GM12878 (cell line): ENCODE measurements around the gene C3AR1. TPM values are rescaled to one million over a fixed set of nuclear protein-coding genes. Genes with fewer than 3 reads are reported as not detected.

Experiments
- ATAC-seq: fragments of 200-7000 bp; cut with Tn5 transposase; 3 replicates; pipeline ENCODE4 v1.9.1; 2020; ENCODE audit warnings: mild to moderate bottlenecking, moderate library complexity
- BruUV-seq: library from RNA; stranded (reverse); fragments of 400-500 nt; replicated peaks from 2 replicates; lab custom pipeline; 2021; lab: Mats Ljungman, UMichigan
- CTCF ChIA-PET: fragments of 300-600 bp; sonication (Branson Sonifier 250); formaldehyde crosslinking; extraction: SDS; loops from one replicate; lab custom pipeline; 2021; ENCODE audit warnings: inconsistent platforms; lab: Yijun Ruan, JAX
- POLR2A ChIA-PET: fragments of 350-600 bp; formaldehyde crosslinking; extraction: SDS; loops from one replicate; lab custom pipeline; 2021; ENCODE audit warnings: inconsistent platforms; lab: Charles Lee
- RAD21 ChIA-PET: fragments of 300-600 bp; sonication (Branson Sonifier 250); formaldehyde crosslinking; loops from one replicate; lab custom pipeline; 2023; ENCODE audit warnings: antibody characterized with exemption; ENCODE audit not compliant: unreplicated experiment; lab: Charles Lee
- SMC1A ChIA-PET: fragments of 300-600 bp; sonication (Branson Sonifier 250); formaldehyde crosslinking; loops from one replicate; lab custom pipeline; 2023; ENCODE audit not compliant: unreplicated experiment, uncharacterized antibody; lab: Charles Lee
- DNase-seq: peaks from one replicate; pipeline ENCODE4 v3.0.0-alpha.2; 2011; ENCODE audit warnings: low read depth, low spot score
- FAIRE-seq: peaks from 3 replicates; lab custom pipeline; 2011; peaks lifted over from hg19 to GRCh38; lab: Jason Lieb, UNC
- H2AFZ ChIP-seq: 2 replicates; pipeline ENCODE4 v1.6.0; 2011; ENCODE audit warnings: low read depth, low read length, control low read depth; ENCODE audit not compliant: control insufficient read depth
- H3K27ac ChIP-seq: 2 replicates; pipeline ENCODE4 v1.5.1; 2011; ENCODE audit warnings: control low read depth; ENCODE audit not compliant: control insufficient read depth, insufficient read depth
- H3K27me3 ChIP-seq, 2 experiments: replicated peaks in 1 of 2; 2 replicates each; pipeline versions ENCODE4 v1.6.0 to v1.6.1; 2011; ENCODE audit warnings: low read length in 1 of 2; ENCODE audit not compliant: control insufficient read depth in 2 of 2, insufficient read depth in 2 of 2
- H3K36me3 ChIP-seq, 2 experiments: 2 replicates each; pipeline ENCODE4 v1.5.1; 2011; ENCODE audit warnings: low read length in 1 of 2; ENCODE audit not compliant: control insufficient read depth in 2 of 2, insufficient read depth in 2 of 2
- H3K4me1 ChIP-seq: 2 replicates; pipeline ENCODE4 v1.6.1; 2011; ENCODE audit warnings: mild to moderate bottlenecking, low read length, moderate library complexity, mixed read lengths; ENCODE audit not compliant: control insufficient read depth, insufficient read depth
- H3K4me2 ChIP-seq: 2 replicates; pipeline ENCODE4 v1.6.0; 2011; ENCODE audit warnings: control low read depth; ENCODE audit not compliant: control insufficient read depth, insufficient read depth
- H3K4me3 ChIP-seq: fragments of 200-600 bp; sonication (generic); 2 replicates; pipeline ENCODE4 v1.5.1; 2016
- H3K79me2 ChIP-seq: 2 replicates; pipeline ENCODE4 v1.6.0; 2011; ENCODE audit warnings: low read length; ENCODE audit not compliant: control insufficient read depth, insufficient read depth
- H3K9ac ChIP-seq: 2 replicates; pipeline ENCODE4 v1.8.0; 2011; ENCODE audit warnings: low read length, control low read depth, mixed read lengths; ENCODE audit not compliant: control insufficient read depth, insufficient read depth
- H3K9me3 ChIP-seq: replicated peaks from 3 replicates; pipeline ENCODE4 v1.5.1; 2011; ENCODE audit warnings: mild to moderate bottlenecking, low read length; ENCODE audit not compliant: control insufficient read depth, insufficient read depth
- H4K20me1 ChIP-seq: 2 replicates; pipeline ENCODE4 v1.6.0; 2011; ENCODE audit not compliant: control insufficient read depth, insufficient read depth
- BACH1 ChIP-seq: fragments of 450-650 bp; IDR thresholded peaks from 2 replicates; pipeline ENCODE4 v1.6.1; 2017; ENCODE audit warnings: mild to moderate bottlenecking, borderline replicate concordance
- BCLAF1 ChIP-seq: fragments of 450-650 bp; IDR thresholded peaks from 2 replicates; pipeline ENCODE4 v1.6.1; 2017; ENCODE audit warnings: antibody characterized with exemption, mild to moderate bottlenecking, moderate library complexity
- BHLHE40 ChIP-seq, 2 experiments: fragments of 450-650 bp in 1 of 2; IDR thresholded peaks; 2 replicates each; pipeline ENCODE4 v1.6.1; 2011 to 2017; ENCODE audit warnings: low read depth in 2 of 2, borderline replicate concordance in 1 of 2, improper control_type of control experiment in 1 of 2, low read length in 1 of 2, mild to moderate bottlenecking in 1 of 2
- GATAD2B ChIP-seq: fragments of 450-650 bp; conservative IDR thresholded peaks from 2 replicates; pipeline ENCODE4 v1.6.1; 2017; ENCODE audit warnings: low read depth, mild to moderate bottlenecking, moderate library complexity
- HCFC1 ChIP-seq: fragments of 150-350 bp; IDR thresholded peaks from 2 replicates; pipeline ENCODE4 v1.6.1; 2014; ENCODE audit warnings: low read length
- HDGF ChIP-seq: fragments of 450-650 bp; IDR thresholded peaks from 2 replicates; pipeline ENCODE4 v1.6.1; 2016; ENCODE audit warnings: antibody characterized with exemption
- MTA3 ChIP-seq: IDR thresholded peaks from 2 replicates; pipeline ENCODE4 v1.6.1; 2012; ENCODE audit warnings: low read length, inconsistent platforms, borderline replicate concordance
- MXI1 ChIP-seq: fragments of 150-350 bp; IDR thresholded peaks from 2 replicates; pipeline ENCODE4 v1.6.1; 2011; ENCODE audit warnings: low read depth, mild to moderate bottlenecking, inconsistent platforms, low read length, improper control_type of control experiment
- NRF1 ChIP-seq: conservative IDR thresholded peaks from 2 replicates; pipeline ENCODE4 v1.6.1; 2011; ENCODE audit warnings: mild to moderate bottlenecking, low read depth, low read length, improper control_type of control experiment
- WGBS: methylation state at CpG from one replicate; pipeline ENCODE4 v1.1.6; 2016; ENCODE audit warnings: low lambda C conversion rate; ENCODE audit not compliant: insufficient replicate concordance, insufficient coverage; ENCODE audit errors: missing lambda C conversion rate; 5-methylcytosine and 5-hydroxymethylcytosine counted together
- in situ Hi-C: fragments of 300-500 bp; cut with MboI; formaldehyde crosslinking; loops from 9 replicates; pipeline ENCODE4 v1.14.3; 2018; ENCODE audit warnings: mixed read lengths
- intact Hi-C: fragments of 100-400 bp; cut with micrococcal nuclease; formaldehyde crosslinking; loops from one replicate; pipeline ENCODE4 v1.14.2; 2022; ENCODE audit not compliant: unreplicated experiment
- polyA plus RNA-seq, 11 experiments: library from polyadenylated mRNA; depleted of rRNA in 4 of 11; unstranded in 6 of 11; stranded (reverse) in 5 of 11; fragments of >200 nt; fragmentation: Nextera tagmentation in 4 of 11; fragmentation: Illumina TruSeq in 1 of 11; extraction: Ambion mirVana in 4 of 11; extraction: Trizol in 1 of 11; gene quantifications; 1 replicate in 1 of 11; 2 replicates in 10 of 11; pipeline versions ENCODE4 v1.2.1 to v1.2.3, GENCODE V29; 2011 to 2016; ENCODE audit warnings: inconsistent platforms in 2 of 11, missing spikeins in 2 of 11, low read depth in 1 of 11
- total RNA-seq, 4 experiments: library from RNA; depleted of rRNA in 3 of 4; stranded (reverse); fragments of >200 nt in 3 of 4; fragmentation: Illumina TruSeq in 1 of 4; extraction: Trizol in 1 of 4; gene quantifications; 2 replicates each; pipeline versions ENCODE4 v1.2.1 to v1.2.3, GENCODE V29; 2013 to 2021

The C3AR1 gene
- total and polyA plus RNA-seq, 10 of the 15 experiments (the other 5 are each of a cell fraction or from before 2014, with no cell fraction given): 0.08 to 0.42 (median 0.10) TPM; not detected in 5

GRCh38 chr12:8096281-8096915, 30.2 kb upstream of the C3AR1 start:
- BruUV-seq: no TSS peak

More at GRCh38 chr12:8096281-8096915, 30.2 kb upstream of the C3AR1 start:
- in situ Hi-C loops (no loop called here), intact Hi-C loops (no loop called here)
- Histone ChIP-seq H3K36me3 (peaks cover 10 to 37% of the 10 kb centered on the region in 2 experiments), H3K27me3 (no peaks in the 10 kb centered on the region), H3K4me2 (no peak overlapping the region), H3K4me3 (no peak overlapping the region), H3K9ac (no peak overlapping the region), H2AFZ (no peak overlapping the region), H3K4me1 (no peaks in the 10 kb centered on the region), H3K79me2 (no peaks in the 10 kb centered on the region), H3K27ac (no peak overlapping the region), H3K9me3 (no peaks in the 10 kb centered on the region), H4K20me1 (no peaks in the 10 kb centered on the region)
- CTCF ChIA-PET: interaction anchor here (1.7 kb wide), 1 partner anchor 13 kb away, joined by 4 read pairs; no protein-coding TSS in a partner anchor
- ATAC-seq: no peak
- no peak for FAIRE-seq
- WGBS: 97% methylated on average over 2 of the region's 2 CpGs
- POLR2A ChIA-PET: no interaction called here
- no peak for DNase-seq
- RAD21 ChIA-PET: no interaction called here
- SMC1A ChIA-PET: no interaction called here
- TF ChIP-seq BCLAF1 (no peak), BACH1 (no peak), HCFC1 (no peak), MXI1 (no peak), NRF1 (no peak), GATAD2B (no peak), BHLHE40 (IDR thresholded peaks at IDR 0.05; ENCODE audit: borderline replicate concordance in 1 of 2, low read depth in 2 of 2, low read length in 1 of 2) (no peak), MTA3 (no peak), HDGF (no peak)
